ENCODE results near the gene PLEKHG4B. TPM values are rescaled to one million over a fixed set of nuclear protein-coding genes. Genes with fewer than 3 reads are reported as not detected.

The PLEKHG4B gene
- total RNA-seq, 1 experiment from 2014 or later, result not detected

GRCh38 chr5:94113-94892 lies 2.3 kb downstream of the PLEKHG4B start:
- no peak overlapping the region for H3K27ac Mint-ChIP-seq (ENCODE audit: low read depth, unreplicated experiment)
- intact Hi-C loops (cut with micrococcal nuclease), result no loop called here
- H3K4me1 Mint-ChIP-seq (ENCODE audit: insufficient read depth, unreplicated experiment), result peaks cover 9% of the 10 kb centered on the region
- POLR2A ChIA-PET, result interaction anchor here (0.6 kb wide), 1 partner anchor 1233 kb away, joined by 4 read pairs; no protein-coding TSS in a partner anchor
- CTCF ChIA-PET, result no interaction called here
- H3K4me3 Mint-ChIP-seq (ENCODE audit: unreplicated experiment), result no peak overlapping the region
- no peaks in the 10 kb centered on the region for H3K36me3 Mint-ChIP-seq (ENCODE audit: insufficient read depth, unreplicated experiment)
- TF ChIP-seq CTCF (IDR thresholded peaks at IDR 0.05; ENCODE audit: unreplicated experiment), result no peak
- H3K27me3 Mint-ChIP-seq (ENCODE audit: insufficient read depth, unreplicated experiment), result peaks cover 86% of the 10 kb centered on the region
- no peak for DNase-seq (ENCODE audit: unreplicated experiment)
- no TSS peak for BruUV-seq (replicated peaks)
- H3K9me3 Mint-ChIP-seq (ENCODE audit: unreplicated experiment), result no peaks in the 10 kb centered on the region

- no peaks in the 10 kb centered on the region for H3K36me3 Mint-ChIP-seq (ENCODE audit: insufficient read depth, unreplicated experiment)
- BruUV-seq (replicated peaks), result no TSS peak
- H3K27ac Mint-ChIP-seq (ENCODE audit: low read depth, unreplicated experiment), result no peak overlapping the region
- H3K9me3 Mint-ChIP-seq (ENCODE audit: unreplicated experiment), result no peaks in the 10 kb centered on the region
- H3K4me3 Mint-ChIP-seq (ENCODE audit: unreplicated experiment), result no peak overlapping the region
- no peak for DNase-seq (ENCODE audit: unreplicated experiment)
- peaks cover 85% of the 10 kb centered on the region for H3K27me3 Mint-ChIP-seq (ENCODE audit: insufficient read depth, unreplicated experiment)
- ChIA-PET POLR2A (interaction anchor here (0.6 to 1.8 kb wide), 3 partner anchors 11 to 1232 kb away, joined by 3 to 4 read pairs (median 3); no protein-coding TSS in a partner anchor), CTCF (no interaction called here)
- TF ChIP-seq CTCF (IDR thresholded peaks at IDR 0.05; ENCODE audit: unreplicated experiment), result no peak
- peaks cover 9% of the 10 kb centered on the region for H3K4me1 Mint-ChIP-seq (ENCODE audit: insufficient read depth, unreplicated experiment)
- intact Hi-C loops (cut with micrococcal nuclease), result no loop called here
Measured at GRCh38 chr5:95241-95980, 3.4 kb downstream of the PLEKHG4B start.

GRCh38 chr5:96976-97660 lies 5.2 kb downstream of the PLEKHG4B start:
- ChIA-PET POLR2A (interaction anchor here (1.8 kb wide), 1 partner anchor 9 kb away, joined by 3 read pairs; no protein-coding TSS in a partner anchor), CTCF (interaction anchor here (0.6 kb wide), 1 partner anchor 18 kb away, joined by 3 read pairs; no protein-coding TSS in a partner anchor)
- H3K27ac Mint-ChIP-seq (ENCODE audit: low read depth, unreplicated experiment), result no peak overlapping the region
- H3K9me3 Mint-ChIP-seq (ENCODE audit: unreplicated experiment), result no peaks in the 10 kb centered on the region
- H3K4me1 Mint-ChIP-seq (ENCODE audit: insufficient read depth, unreplicated experiment), result no peaks in the 10 kb centered on the region
- DNase-seq (ENCODE audit: unreplicated experiment), result no peak
- intact Hi-C loops (cut with micrococcal nuclease), result no loop called here
- no peak for TF ChIP-seq CTCF (IDR thresholded peaks at IDR 0.05; ENCODE audit: unreplicated experiment)
- peaks cover 71% of the 10 kb centered on the region for H3K27me3 Mint-ChIP-seq (ENCODE audit: insufficient read depth, unreplicated experiment)
- BruUV-seq (replicated peaks), result no TSS peak
- H3K4me3 Mint-ChIP-seq (ENCODE audit: unreplicated experiment), result no peak overlapping the region
- no peaks in the 10 kb centered on the region for H3K36me3 Mint-ChIP-seq (ENCODE audit: insufficient read depth, unreplicated experiment)

GRCh38 chr5:99815-100214 lies 7.8 kb downstream of the PLEKHG4B start:
- H3K4me3 Mint-ChIP-seq (ENCODE audit: unreplicated experiment), result no peak overlapping the region
- CTCF ChIA-PET, result no interaction called here
- no TSS peak for BruUV-seq (replicated peaks)
- H3K4me1 Mint-ChIP-seq (ENCODE audit: insufficient read depth, unreplicated experiment), result no peaks in the 10 kb centered on the region
- intact Hi-C loops (cut with micrococcal nuclease), result no loop called here
- no peaks in the 10 kb centered on the region for H3K36me3 Mint-ChIP-seq (ENCODE audit: insufficient read depth, unreplicated experiment)
- no peak overlapping the region for H3K27ac Mint-ChIP-seq (ENCODE audit: low read depth, unreplicated experiment)
- POLR2A ChIA-PET, result no interaction called here
- no peak for TF ChIP-seq CTCF (IDR thresholded peaks at IDR 0.05; ENCODE audit: unreplicated experiment)
- peaks cover 79% of the 10 kb centered on the region for H3K27me3 Mint-ChIP-seq (ENCODE audit: insufficient read depth, unreplicated experiment)
- no peaks in the 10 kb centered on the region for H3K9me3 Mint-ChIP-seq (ENCODE audit: unreplicated experiment)
- DNase-seq (ENCODE audit: unreplicated experiment), result no peak

Data from MCF 10A (cell line).